WTC11 (cell line): ENCODE results near the gene MAP3K14. TPM values are rescaled to one million over a fixed set of nuclear protein-coding genes. Genes with fewer than 3 reads are reported as not detected.

Experiments
- ATAC-seq: fragments of 200-7000 bp; cut with Tn5 transposase; 2 replicates; pipeline ENCODE4 v1.10.0; 2021; ENCODE audit warnings: mild to moderate bottlenecking, moderate library complexity
- CTCF ChIA-PET: fragments of 300-600 bp; sonication (Branson Sonifier 250); formaldehyde crosslinking; loops from one replicate; lab custom pipeline; 2021; ENCODE audit warnings: antibody characterized with exemption; lab: Charles Lee
- POLR2A ChIA-PET: fragments of 350-600 bp; sonication (Branson Sonifier 250); formaldehyde crosslinking; loops from one replicate; lab custom pipeline; 2021; ENCODE audit warnings: antibody characterized with exemption; lab: Charles Lee
- DNase-seq: peaks from one replicate; pipeline ENCODE4 v3.0.0; 2021; ENCODE audit warnings: low spot score
- H3K27ac Mint-ChIP-seq: 2 replicates; pipeline ENCODE4 v1.8.0; 2021; ENCODE audit warnings: mixed read lengths
- H3K27me3 Mint-ChIP-seq: 2 replicates; pipeline ENCODE4 v1.8.0; 2021; ENCODE audit warnings: low read depth, mild to moderate bottlenecking, moderate library complexity, mixed read lengths
- H3K36me3 Mint-ChIP-seq: 2 replicates; pipeline ENCODE4 v1.8.0; 2021; ENCODE audit warnings: mixed read lengths
- H3K4me1 Mint-ChIP-seq: 2 replicates; pipeline ENCODE4 v1.8.0; 2022; ENCODE audit warnings: mixed read lengths
- H3K4me3 Mint-ChIP-seq: 2 replicates; pipeline ENCODE4 v1.8.0; 2021; ENCODE audit warnings: mild to moderate bottlenecking, moderate library complexity, mixed read lengths
- H3K9me3 Mint-ChIP-seq: 2 replicates; pipeline ENCODE4 v1.8.0; 2021; ENCODE audit warnings: mixed read lengths
- CREM ChIP-seq: sonication (generic); formaldehyde crosslinking; IDR thresholded peaks from 2 replicates; pipeline ENCODE4 v1.8.1; 2022; ENCODE audit warnings: mild to moderate bottlenecking, missing genetic modification reagents, moderate library complexity
- FOXP1 ChIP-seq: sonication (generic); formaldehyde crosslinking; IDR thresholded peaks from 2 replicates; pipeline ENCODE4 v1.8.0; 2022; ENCODE audit warnings: missing genetic modification reagents, mild to moderate bottlenecking, moderate library complexity, borderline replicate concordance
- GABPB1 ChIP-seq: sonication (generic); formaldehyde crosslinking; IDR thresholded peaks from 2 replicates; pipeline ENCODE4 v1.8.1; 2023; ENCODE audit warnings: mild to moderate bottlenecking, missing genetic modification reagents
- GRHL2 ChIP-seq: fragments of 250-450 bp; sonication (Bioruptor Pico); IDR thresholded peaks from 2 replicates; pipeline ENCODE4 v1.8.0; 2022; ENCODE audit warnings: mild to moderate bottlenecking, moderate library complexity; ENCODE audit not compliant: insufficient replicate concordance, severe bottlenecking
- HMGXB4 ChIP-seq: sonication (generic); formaldehyde crosslinking; IDR thresholded peaks from 2 replicates; pipeline ENCODE4 v1.8.1; 2023; ENCODE audit warnings: mild to moderate bottlenecking, moderate library complexity, missing genetic modification reagents
- IRF1 ChIP-seq: sonication (generic); formaldehyde crosslinking; IDR thresholded peaks from 2 replicates; pipeline ENCODE4 v1.8.0; 2023; ENCODE audit warnings: missing genetic modification reagents
- IRF2 ChIP-seq: sonication (generic); formaldehyde crosslinking; IDR thresholded peaks from 2 replicates; pipeline ENCODE4 v1.8.0; 2022; ENCODE audit warnings: low read depth, missing genetic modification reagents, borderline replicate concordance
- NR1H2 ChIP-seq: sonication (generic); formaldehyde crosslinking; IDR thresholded peaks from 2 replicates; pipeline ENCODE4 v1.9.0; 2021; ENCODE audit warnings: mild to moderate bottlenecking, moderate library complexity, missing genetic modification reagents
- NR2C2 ChIP-seq: sonication (generic); formaldehyde crosslinking; IDR thresholded peaks from 2 replicates; pipeline ENCODE4 v1.8.0; 2022; ENCODE audit warnings: mild to moderate bottlenecking, missing genetic modification reagents
- SMAD4 ChIP-seq: sonication (generic); formaldehyde crosslinking; IDR thresholded peaks from 2 replicates; pipeline ENCODE4 v1.8.0; 2022; ENCODE audit warnings: mild to moderate bottlenecking, missing genetic modification reagents
- ZBTB21 ChIP-seq: sonication (generic); formaldehyde crosslinking; IDR thresholded peaks from 2 replicates; pipeline ENCODE4 v1.8.1; 2023; ENCODE audit warnings: mild to moderate bottlenecking, missing genetic modification reagents, borderline replicate concordance
- ZNF121 ChIP-seq: sonication (generic); formaldehyde crosslinking; IDR thresholded peaks from 2 replicates; pipeline ENCODE4 v1.8.0; 2023; ENCODE audit warnings: missing genetic modification reagents
- ZNF317 ChIP-seq: sonication (generic); formaldehyde crosslinking; IDR thresholded peaks from 2 replicates; pipeline ENCODE4 v1.8.1; 2023; ENCODE audit warnings: low read depth, mild to moderate bottlenecking, moderate library complexity, missing genetic modification reagents, borderline replicate concordance
- ZNF416 ChIP-seq: fragments of 250-450 bp; sonication (Bioruptor Pico); IDR thresholded peaks from 2 replicates; pipeline ENCODE4 v1.9.0; 2021; ENCODE audit warnings: mild to moderate bottlenecking, inconsistent platforms
- ZNF532 ChIP-seq: fragments of 250-450 bp; sonication (Bioruptor Pico); IDR thresholded peaks from 2 replicates; pipeline ENCODE4 v1.9.0; 2021; ENCODE audit warnings: mild to moderate bottlenecking, borderline replicate concordance
- total RNA-seq: library from RNA; stranded (reverse); gene quantifications from 3 replicates; pipeline ENCODE4 v1.2.3, GENCODE V29; 2021
- TF ChIP-seq, protein P1 (sequence below): fragments of 250-450 bp; sonication (Bioruptor Pico); conservative IDR thresholded peaks from 2 replicates; pipeline ENCODE4 v1.9.0; 2021; ENCODE audit warnings: mild to moderate bottlenecking
- TF ChIP-seq, protein P2 (sequence below): sonication (generic); formaldehyde crosslinking; IDR thresholded peaks from 2 replicates; pipeline ENCODE4 v1.8.0; 2022; ENCODE audit warnings: mild to moderate bottlenecking, missing genetic modification reagents

Gene MAP3K14
- total RNA-seq, 1 experiment from 2014 or later, result 4.0 TPM

DNA sequence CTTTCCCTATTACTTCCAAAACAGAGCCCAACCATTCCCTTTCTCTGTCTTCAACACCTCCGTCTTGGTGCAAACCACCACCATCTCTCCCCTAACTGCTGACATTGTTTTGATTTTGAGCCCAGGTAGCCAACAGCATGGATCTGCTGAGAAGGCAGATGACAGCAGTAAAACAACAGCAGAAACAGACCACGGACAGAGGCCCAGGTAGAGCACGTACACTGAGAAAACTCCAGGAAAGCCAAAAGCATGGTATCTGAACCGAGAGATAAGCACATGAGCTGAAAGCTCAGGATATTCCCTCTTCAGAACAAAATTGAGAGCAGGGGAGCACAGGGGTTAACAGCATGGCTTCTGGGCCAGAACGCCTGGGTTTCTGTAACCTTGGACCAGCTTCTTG lies 18.9 kb upstream of the MAP3K14 start:
- ChIA-PET POLR2A (no interaction called here), CTCF (interaction anchor here (0.7 kb wide), 1 partner anchor 49 kb away, joined by 3 read pairs; no protein-coding TSS in a partner anchor)
- DNase-seq, result no peak
- Mint-ChIP-seq H3K9me3 (no peaks in the 10 kb centered on the region), H3K36me3 (no peaks in the 10 kb centered on the region), H3K27ac (no peak overlapping the region), H3K4me1 (peaks cover 16% of the 10 kb centered on the region), H3K27me3 (peaks cover 59% of the 10 kb centered on the region), H3K4me3 (no peak overlapping the region)
- TF ChIP-seq GABPB1 (CRISPR knock-in tag), result no peak
- no peak for ATAC-seq

GRCh38 chr17:45334701-45335677 lies 18.2 kb upstream of the MAP3K14 start:
- ATAC-seq (no peak), DNase-seq (no peak)
- H3K4me3 Mint-ChIP-seq, result no peak overlapping the region
- H3K27ac Mint-ChIP-seq, result no peak overlapping the region
- H3K9me3 Mint-ChIP-seq, result no peaks in the 10 kb centered on the region
- H3K27me3 Mint-ChIP-seq, result peaks cover 62% of the 10 kb centered on the region
- POLR2A ChIA-PET, result no interaction called here
- peaks cover 16% of the 10 kb centered on the region for H3K4me1 Mint-ChIP-seq
- H3K36me3 Mint-ChIP-seq, result no peaks in the 10 kb centered on the region
- CTCF ChIA-PET, result interaction anchor here (0.7 to 1.3 kb wide), 4 partner anchors 10 to 88 kb away, joined by 3 read pairs; no protein-coding TSS in a partner anchor
- peak; percentile 63; the same call in 1 of the 2 replicates for TF ChIP-seq ZNF121
- no peak for TF ChIP-seq IRF2 (CRISPR knock-in tag)
- TF ChIP-seq, all 79 proteins: peak for 1

DNA sequence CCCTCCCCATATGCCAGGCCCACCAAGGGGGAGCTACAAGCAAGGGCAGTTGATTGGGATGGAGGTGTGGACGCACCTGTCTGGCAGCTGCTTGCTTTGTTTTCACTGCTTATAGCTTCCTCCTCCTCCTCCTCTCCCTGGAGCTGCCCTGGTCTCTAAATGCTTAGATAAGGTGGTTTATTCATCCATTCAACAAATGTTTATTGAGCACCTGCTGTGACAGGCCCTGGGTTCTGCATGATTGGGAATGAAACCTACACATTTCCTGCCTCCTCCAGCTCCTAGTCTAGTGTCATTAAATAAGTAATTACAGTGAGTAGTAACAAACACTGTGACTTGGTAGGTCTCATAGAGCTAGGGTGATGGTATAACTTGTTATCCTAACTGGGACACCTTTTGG lies 17.4 kb upstream of the MAP3K14 start:
- ChIA-PET CTCF (interaction anchor here (1.0 to 1.3 kb wide), 3 partner anchors 11 to 88 kb away, joined by 3 read pairs; no protein-coding TSS in a partner anchor), POLR2A (no interaction called here)
- Mint-ChIP-seq H3K4me1 (peaks cover 21% of the 10 kb centered on the region), H3K27ac (no peak overlapping the region), H3K36me3 (no peaks in the 10 kb centered on the region), H3K9me3 (no peaks in the 10 kb centered on the region), H3K27me3 (peaks cover 62% of the 10 kb centered on the region), H3K4me3 (no peak overlapping the region)
- ATAC-seq (0 out of 2 replicates have a peak, but pooled peaks have one; percentile 18), DNase-seq (no peak)
- no peak for TF ChIP-seq ZBTB21 (CRISPR knock-in tag)
- TF ChIP-seq ZNF416 (CRISPR knock-in tag), result no peak
- no peak for TF ChIP-seq SMAD4 (CRISPR knock-in tag)
- TF ChIP-seq, protein P1, sequence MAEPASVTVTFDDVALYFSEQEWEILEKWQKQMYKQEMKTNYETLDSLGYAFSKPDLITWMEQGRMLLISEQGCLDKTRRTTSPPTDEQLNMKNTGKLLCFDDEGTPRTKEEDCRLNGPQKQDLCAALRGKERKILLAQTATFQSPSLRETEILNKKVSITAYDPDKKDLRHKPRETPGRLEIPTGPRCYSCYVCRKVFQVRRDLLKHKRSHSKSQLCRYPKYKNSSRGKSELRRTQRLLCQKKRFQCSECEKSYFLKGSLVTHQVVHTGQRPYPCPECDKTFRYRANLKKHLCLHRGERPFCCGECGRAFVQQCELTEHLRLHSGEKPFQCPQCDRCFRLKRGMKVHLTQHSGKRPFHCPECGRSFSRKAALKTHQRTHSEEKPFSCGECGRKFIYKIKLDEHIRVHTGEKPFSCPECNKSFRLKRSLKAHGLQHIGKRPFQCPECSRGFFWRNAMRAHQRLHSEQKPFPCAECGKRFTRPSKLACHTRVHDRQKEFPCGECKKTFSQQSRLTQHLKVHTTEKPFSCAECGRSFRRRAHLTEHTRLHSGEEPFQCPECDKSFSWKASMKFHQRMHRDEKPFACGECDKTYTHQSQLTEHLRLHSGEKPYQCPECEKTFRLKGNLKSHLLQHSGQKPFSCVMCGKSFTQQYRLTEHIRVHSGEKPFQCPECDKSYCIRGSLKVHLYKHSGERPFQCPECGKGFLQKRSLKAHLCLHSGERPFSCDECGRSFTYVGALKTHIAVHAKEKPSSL (CRISPR knock-in tag), result no peak
- TF ChIP-seq GRHL2, result no peak
- no peak for TF ChIP-seq HMGXB4 (CRISPR knock-in tag)
- no peak for TF ChIP-seq IRF1 (CRISPR knock-in tag)
- no peak for TF ChIP-seq CREM (CRISPR knock-in tag)
- no peak for TF ChIP-seq NR2C2 (CRISPR knock-in tag)
- TF ChIP-seq ZNF532, result no peak
- no peak for TF ChIP-seq NR1H2 (CRISPR knock-in tag)
- TF ChIP-seq FOXP1, result no peak
- TF ChIP-seq, protein P2, sequence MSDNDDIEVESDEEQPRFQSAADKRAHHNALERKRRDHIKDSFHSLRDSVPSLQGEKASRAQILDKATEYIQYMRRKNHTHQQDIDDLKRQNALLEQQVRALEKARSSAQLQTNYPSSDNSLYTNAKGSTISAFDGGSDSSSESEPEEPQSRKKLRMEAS (CRISPR knock-in tag), result no peak
- TF ChIP-seq ZNF317 (CRISPR knock-in tag), result no peak
